ENCODE results near the gene MFSD2A. TPM values are rescaled to one million over a fixed set of nuclear protein-coding genes. Genes with fewer than 3 reads are reported as not detected.

MFSD2A gene
- polyA plus RNA-seq, 1 of the 3 experiments (the other 2 are of a cell fraction) = 6.3 TPM

DNA sequence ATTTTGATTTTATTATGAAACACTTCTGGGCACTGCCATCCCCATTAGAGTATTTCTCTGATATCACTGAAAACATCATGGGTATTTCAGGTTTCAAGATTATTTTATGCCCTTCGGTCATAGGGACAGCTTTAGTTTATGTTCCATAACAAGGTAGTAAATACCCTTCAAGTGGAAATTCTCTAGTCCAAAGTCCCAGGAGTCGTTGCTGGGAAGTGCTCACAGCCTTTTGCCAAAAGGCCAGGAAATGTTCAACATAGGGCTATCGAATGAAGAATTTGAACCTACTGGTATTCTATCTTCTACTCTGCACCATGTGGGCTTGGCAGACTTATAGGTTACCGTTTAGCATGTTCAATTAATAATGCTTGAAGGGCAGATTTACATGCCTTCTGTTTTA lies 7.7 kb upstream of the MFSD2A start:
- no peak overlapping the region for H3K27ac ChIP-seq (ENCODE audit: low read depth in 2 of 2, low read length in 1 of 2)
- ChIA-PET POLR2A (no interaction called here), CTCF (interaction anchor here (1.0 kb wide), 2 partner anchors 12 to 28 kb away, joined by 3 read pairs; no protein-coding TSS in a partner anchor)
- peaks cover 0 to under 1% of the 10 kb centered on the region in 2 experiments; a peak in 1 of 4 replicates for H3K4me1 ChIP-seq (ENCODE audit: control insufficient read depth in 1 of 2, insufficient read depth in 2 of 2, low read depth in 1 of 2, low read length in 1 of 2)
- H3K9me2 ChIP-seq = no peaks in the 10 kb centered on the region
- H3K4me3 ChIP-seq (ENCODE audit: low read depth in 2 of 2, low read length in 1 of 2) = no peak overlapping the region
- no peak for DNase-seq
- H3K27me3 ChIP-seq (ENCODE audit: insufficient read depth) = no peaks in the 10 kb centered on the region
- no peaks in the 10 kb centered on the region for H3F3A ChIP-seq (replicated peaks; ENCODE audit: insufficient read depth)
- no peaks in the 10 kb centered on the region for H3K79me2 ChIP-seq (ENCODE audit: insufficient read depth)
- TF ChIP-seq EP300 (IDR thresholded peaks at IDR 0.05; ENCODE audit: borderline replicate concordance in 1 of 2, low read depth in 1 of 2, low read length in 1 of 2) = no peak
- no peak for TF ChIP-seq TCF12 (IDR thresholded peaks at IDR 0.05)
- no peak for TF ChIP-seq EZH2phosphoT487 (IDR thresholded peaks at IDR 0.05; ENCODE audit: borderline replicate concordance, low read depth)
- no peak for TF ChIP-seq RXRA (IDR thresholded peaks at IDR 0.05; ENCODE audit: borderline replicate concordance, low read depth)
- TF ChIP-seq, protein P1, sequence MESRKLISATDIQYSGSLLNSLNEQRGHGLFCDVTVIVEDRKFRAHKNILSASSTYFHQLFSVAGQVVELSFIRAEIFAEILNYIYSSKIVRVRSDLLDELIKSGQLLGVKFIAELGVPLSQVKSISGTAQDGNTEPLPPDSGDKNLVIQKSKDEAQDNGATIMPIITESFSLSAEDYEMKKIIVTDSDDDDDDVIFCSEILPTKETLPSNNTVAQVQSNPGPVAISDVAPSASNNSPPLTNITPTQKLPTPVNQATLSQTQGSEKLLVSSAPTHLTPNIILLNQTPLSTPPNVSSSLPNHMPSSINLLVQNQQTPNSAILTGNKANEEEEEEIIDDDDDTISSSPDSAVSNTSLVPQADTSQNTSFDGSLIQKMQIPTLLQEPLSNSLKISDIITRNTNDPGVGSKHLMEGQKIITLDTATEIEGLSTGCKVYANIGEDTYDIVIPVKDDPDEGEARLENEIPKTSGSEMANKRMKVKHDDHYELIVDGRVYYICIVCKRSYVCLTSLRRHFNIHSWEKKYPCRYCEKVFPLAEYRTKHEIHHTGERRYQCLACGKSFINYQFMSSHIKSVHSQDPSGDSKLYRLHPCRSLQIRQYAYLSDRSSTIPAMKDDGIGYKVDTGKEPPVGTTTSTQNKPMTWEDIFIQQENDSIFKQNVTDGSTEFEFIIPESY (IDR thresholded peaks at IDR 0.05; ENCODE audit: borderline replicate concordance, low read depth) = no peak
- TF ChIP-seq FOSL2 (IDR thresholded peaks at IDR 0.05; ENCODE audit: borderline replicate concordance, low read depth) = no peak
- no peak for TF ChIP-seq NRF1 (IDR thresholded peaks at IDR 0.05; ENCODE audit: low read depth, low read length)
- TF ChIP-seq RCOR1 (IDR thresholded peaks at IDR 0.05; ENCODE audit: low read length) = no peak
- TF ChIP-seq RAD21 (IDR thresholded peaks at IDR 0.05; ENCODE audit: low read length) = no peak
- no peak for TF ChIP-seq MAX (IDR thresholded peaks at IDR 0.05; ENCODE audit: low read depth)
- TF ChIP-seq MXI1 (IDR thresholded peaks at IDR 0.05; ENCODE audit: low read depth, low read length) = no peak
- no peak for TF ChIP-seq ELF1 (IDR thresholded peaks at IDR 0.05)
- no peak for TF ChIP-seq USF2 (IDR thresholded peaks at IDR 0.05; ENCODE audit: borderline replicate concordance, low read depth, low read length)
- no peak for TF ChIP-seq FOXJ3 (CRISPR knock-in tag; IDR thresholded peaks at IDR 0.05)
- no peak for TF ChIP-seq GATA2 (CRISPR knock-in tag; IDR thresholded peaks at IDR 0.05)
- no peak overlapping the region for H3K9ac ChIP-seq
- no peak overlapping the region for H3K4me2 ChIP-seq
- H4K20me1 ChIP-seq (ENCODE audit: insufficient read depth) = no peaks in the 10 kb centered on the region
- 64% methylated on average over 4 of the region's 4 CpGs for WGBS (ENCODE audit: low lambda C conversion rate)
- no peak overlapping the region for H2AFZ ChIP-seq (ENCODE audit: low read depth)
- H3K36me3 ChIP-seq (replicated peaks in 1 of 2; ENCODE audit: control insufficient read depth in 1 of 2, insufficient read depth in 2 of 2, low read length in 1 of 2) = no peaks in the 10 kb centered on the region
- no peaks in the 10 kb centered on the region for H3K9me3 ChIP-seq

- DNase-seq = no peak
- H2AFZ ChIP-seq (ENCODE audit: low read depth) = no peak overlapping the region
- H3K27ac ChIP-seq (ENCODE audit: low read depth in 2 of 2, low read length in 1 of 2) = no peak overlapping the region
- H3K36me3 ChIP-seq (replicated peaks in 1 of 2; ENCODE audit: control insufficient read depth in 1 of 2, insufficient read depth in 2 of 2, low read length in 1 of 2) = no peaks in the 10 kb centered on the region
- H3K9me3 ChIP-seq = no peaks in the 10 kb centered on the region
- ChIA-PET POLR2A (no interaction called here), CTCF (interaction anchor here (1.2 to 2.4 kb wide), 4 partner anchors 24 to 48 kb away, joined by 3 to 10 read pairs (median 6); no protein-coding TSS in a partner anchor)
- TF ChIP-seq GABPA (IDR thresholded peaks at IDR 0.05; ENCODE audit: low read depth) = no peak
- no peak for TF ChIP-seq PBX3 (IDR thresholded peaks at IDR 0.05)
- TF ChIP-seq, protein P2, sequence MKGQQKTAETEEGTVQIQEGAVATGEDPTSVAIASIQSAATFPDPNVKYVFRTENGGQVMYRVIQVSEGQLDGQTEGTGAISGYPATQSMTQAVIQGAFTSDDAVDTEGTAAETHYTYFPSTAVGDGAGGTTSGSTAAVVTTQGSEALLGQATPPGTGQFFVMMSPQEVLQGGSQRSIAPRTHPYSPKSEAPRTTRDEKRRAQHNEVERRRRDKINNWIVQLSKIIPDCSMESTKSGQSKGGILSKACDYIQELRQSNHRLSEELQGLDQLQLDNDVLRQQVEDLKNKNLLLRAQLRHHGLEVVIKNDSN (IDR thresholded peaks at IDR 0.05; ENCODE audit: borderline replicate concordance, low read depth) = no peak
- TF ChIP-seq, protein P3, sequence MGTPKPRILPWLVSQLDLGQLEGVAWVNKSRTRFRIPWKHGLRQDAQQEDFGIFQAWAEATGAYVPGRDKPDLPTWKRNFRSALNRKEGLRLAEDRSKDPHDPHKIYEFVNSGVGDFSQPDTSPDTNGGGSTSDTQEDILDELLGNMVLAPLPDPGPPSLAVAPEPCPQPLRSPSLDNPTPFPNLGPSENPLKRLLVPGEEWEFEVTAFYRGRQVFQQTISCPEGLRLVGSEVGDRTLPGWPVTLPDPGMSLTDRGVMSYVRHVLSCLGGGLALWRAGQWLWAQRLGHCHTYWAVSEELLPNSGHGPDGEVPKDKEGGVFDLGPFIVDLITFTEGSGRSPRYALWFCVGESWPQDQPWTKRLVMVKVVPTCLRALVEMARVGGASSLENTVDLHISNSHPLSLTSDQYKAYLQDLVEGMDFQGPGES (IDR thresholded peaks at IDR 0.05; ENCODE audit: low read depth, low read length) = no peak
- TF ChIP-seq, protein P4, sequence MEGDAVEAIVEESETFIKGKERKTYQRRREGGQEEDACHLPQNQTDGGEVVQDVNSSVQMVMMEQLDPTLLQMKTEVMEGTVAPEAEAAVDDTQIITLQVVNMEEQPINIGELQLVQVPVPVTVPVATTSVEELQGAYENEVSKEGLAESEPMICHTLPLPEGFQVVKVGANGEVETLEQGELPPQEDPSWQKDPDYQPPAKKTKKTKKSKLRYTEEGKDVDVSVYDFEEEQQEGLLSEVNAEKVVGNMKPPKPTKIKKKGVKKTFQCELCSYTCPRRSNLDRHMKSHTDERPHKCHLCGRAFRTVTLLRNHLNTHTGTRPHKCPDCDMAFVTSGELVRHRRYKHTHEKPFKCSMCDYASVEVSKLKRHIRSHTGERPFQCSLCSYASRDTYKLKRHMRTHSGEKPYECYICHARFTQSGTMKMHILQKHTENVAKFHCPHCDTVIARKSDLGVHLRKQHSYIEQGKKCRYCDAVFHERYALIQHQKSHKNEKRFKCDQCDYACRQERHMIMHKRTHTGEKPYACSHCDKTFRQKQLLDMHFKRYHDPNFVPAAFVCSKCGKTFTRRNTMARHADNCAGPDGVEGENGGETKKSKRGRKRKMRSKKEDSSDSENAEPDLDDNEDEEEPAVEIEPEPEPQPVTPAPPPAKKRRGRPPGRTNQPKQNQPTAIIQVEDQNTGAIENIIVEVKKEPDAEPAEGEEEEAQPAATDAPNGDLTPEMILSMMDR (IDR thresholded peaks at IDR 0.05) = no peak
- TF ChIP-seq SMC3 (IDR thresholded peaks at IDR 0.05; ENCODE audit: low read depth, low read length) = no peak
- TF ChIP-seq FOXM1 (IDR thresholded peaks at IDR 0.05; ENCODE audit: low read depth) = no peak
- H3K79me2 ChIP-seq (ENCODE audit: insufficient read depth) = no peaks in the 10 kb centered on the region
- no peak overlapping the region for H3K4me3 ChIP-seq (ENCODE audit: low read depth in 2 of 2, low read length in 1 of 2)
- no peaks in the 10 kb centered on the region for H3F3A ChIP-seq (replicated peaks; ENCODE audit: insufficient read depth)
- H3K4me2 ChIP-seq = no peak overlapping the region
- no peaks in the 10 kb centered on the region for H3K27me3 ChIP-seq (ENCODE audit: insufficient read depth)
- peaks cover 0 to 11% of the 10 kb centered on the region in 2 experiments; a peak in 1 of 4 replicates for H3K4me1 ChIP-seq (ENCODE audit: control insufficient read depth in 1 of 2, insufficient read depth in 2 of 2, low read depth in 1 of 2, low read length in 1 of 2)
- no peaks in the 10 kb centered on the region for H4K20me1 ChIP-seq (ENCODE audit: insufficient read depth)
- H3K9ac ChIP-seq = no peak overlapping the region
- WGBS (ENCODE audit: low lambda C conversion rate) = 79% methylated on average over 2 of the region's 2 CpGs
- no peaks in the 10 kb centered on the region for H3K9me2 ChIP-seq
These were observed 5.1 kb upstream of the MFSD2A start for GRCh38 chr1:39949891-39950290.

All from SK-N-SH (cell line).